WTC11 (cell line): ENCODE data around the gene KDM4B.

Source experiments
- IRF1 ChIP-seq: sonication (generic); formaldehyde crosslinking; IDR thresholded peaks from 2 replicates; pipeline ENCODE4 v1.8.0; 2023; ENCODE audit warnings: missing genetic modification reagents
- KAT7 ChIP-seq: sonication (generic); formaldehyde crosslinking; IDR thresholded peaks from 2 replicates; pipeline ENCODE4 v1.8.1; 2023; ENCODE audit warnings: missing genetic modification reagents, mild to moderate bottlenecking, borderline replicate concordance
- TF ChIP-seq, protein P1 (sequence below): fragments of 200-600 bp; IDR thresholded peaks from 2 replicates; pipeline ENCODE4 v1.8.0; 2022; ENCODE audit warnings: antibody characterized with exemption
- TF ChIP-seq, protein P2 (sequence below): sonication (generic); formaldehyde crosslinking; IDR thresholded peaks from 2 replicates; pipeline ENCODE4 v1.8.0; 2023; ENCODE audit warnings: mild to moderate bottlenecking, missing genetic modification reagents

GRCh38 chr19:5142725-5143097, 173.8 kb downstream of the KDM4B start:
- TF ChIP-seq, protein P1, sequence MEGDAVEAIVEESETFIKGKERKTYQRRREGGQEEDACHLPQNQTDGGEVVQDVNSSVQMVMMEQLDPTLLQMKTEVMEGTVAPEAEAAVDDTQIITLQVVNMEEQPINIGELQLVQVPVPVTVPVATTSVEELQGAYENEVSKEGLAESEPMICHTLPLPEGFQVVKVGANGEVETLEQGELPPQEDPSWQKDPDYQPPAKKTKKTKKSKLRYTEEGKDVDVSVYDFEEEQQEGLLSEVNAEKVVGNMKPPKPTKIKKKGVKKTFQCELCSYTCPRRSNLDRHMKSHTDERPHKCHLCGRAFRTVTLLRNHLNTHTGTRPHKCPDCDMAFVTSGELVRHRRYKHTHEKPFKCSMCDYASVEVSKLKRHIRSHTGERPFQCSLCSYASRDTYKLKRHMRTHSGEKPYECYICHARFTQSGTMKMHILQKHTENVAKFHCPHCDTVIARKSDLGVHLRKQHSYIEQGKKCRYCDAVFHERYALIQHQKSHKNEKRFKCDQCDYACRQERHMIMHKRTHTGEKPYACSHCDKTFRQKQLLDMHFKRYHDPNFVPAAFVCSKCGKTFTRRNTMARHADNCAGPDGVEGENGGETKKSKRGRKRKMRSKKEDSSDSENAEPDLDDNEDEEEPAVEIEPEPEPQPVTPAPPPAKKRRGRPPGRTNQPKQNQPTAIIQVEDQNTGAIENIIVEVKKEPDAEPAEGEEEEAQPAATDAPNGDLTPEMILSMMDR = no peak
- TF ChIP-seq IRF1 (CRISPR knock-in tag) (no peak), KAT7 (CRISPR knock-in tag) (no peak)
- TF ChIP-seq, protein P2, sequence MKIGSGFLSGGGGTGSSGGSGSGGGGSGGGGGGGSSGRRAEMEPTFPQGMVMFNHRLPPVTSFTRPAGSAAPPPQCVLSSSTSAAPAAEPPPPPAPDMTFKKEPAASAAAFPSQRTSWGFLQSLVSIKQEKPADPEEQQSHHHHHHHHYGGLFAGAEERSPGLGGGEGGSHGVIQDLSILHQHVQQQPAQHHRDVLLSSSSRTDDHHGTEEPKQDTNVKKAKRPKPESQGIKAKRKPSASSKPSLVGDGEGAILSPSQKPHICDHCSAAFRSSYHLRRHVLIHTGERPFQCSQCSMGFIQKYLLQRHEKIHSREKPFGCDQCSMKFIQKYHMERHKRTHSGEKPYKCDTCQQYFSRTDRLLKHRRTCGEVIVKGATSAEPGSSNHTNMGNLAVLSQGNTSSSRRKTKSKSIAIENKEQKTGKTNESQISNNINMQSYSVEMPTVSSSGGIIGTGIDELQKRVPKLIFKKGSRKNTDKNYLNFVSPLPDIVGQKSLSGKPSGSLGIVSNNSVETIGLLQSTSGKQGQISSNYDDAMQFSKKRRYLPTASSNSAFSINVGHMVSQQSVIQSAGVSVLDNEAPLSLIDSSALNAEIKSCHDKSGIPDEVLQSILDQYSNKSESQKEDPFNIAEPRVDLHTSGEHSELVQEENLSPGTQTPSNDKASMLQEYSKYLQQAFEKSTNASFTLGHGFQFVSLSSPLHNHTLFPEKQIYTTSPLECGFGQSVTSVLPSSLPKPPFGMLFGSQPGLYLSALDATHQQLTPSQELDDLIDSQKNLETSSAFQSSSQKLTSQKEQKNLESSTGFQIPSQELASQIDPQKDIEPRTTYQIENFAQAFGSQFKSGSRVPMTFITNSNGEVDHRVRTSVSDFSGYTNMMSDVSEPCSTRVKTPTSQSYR (CRISPR knock-in tag) = no peak
